Panc1 (cell line): ENCODE data around the gene CLEC4A. TPM values are rescaled to one million over a fixed set of nuclear protein-coding genes. Genes with fewer than 3 reads are reported as not detected.
"Not testable (repeated sequence)": the region's sequence is repeated elsewhere in the genome, so short reads cannot be mapped to it uniquely, and the experiment has no call there.

Experiments
- ATAC-seq: fragments of 200-7000 bp; cut with Tn5 transposase; 2 replicates; pipeline ENCODE4 v1.9.1; 2020; ENCODE audit warnings: mild to moderate bottlenecking, moderate library complexity
- BruUV-seq: library from RNA; stranded (reverse); fragments of 400-500 nt; replicated peaks from 2 replicates; lab custom pipeline; 2021; lab: Mats Ljungman, UMichigan
- CTCF ChIA-PET: fragments of 300-600 bp; sonication (Branson Sonifier 250); formaldehyde crosslinking; loops from one replicate; lab custom pipeline; 2022; ENCODE audit warnings: antibody characterized with exemption; lab: Charles Lee
- POLR2A ChIA-PET: fragments of 300-600 bp; sonication (Branson Sonifier 250); formaldehyde crosslinking; loops from one replicate; lab custom pipeline; 2022; ENCODE audit warnings: antibody characterized with exemption; lab: Charles Lee
- DNase-seq: peaks from one replicate; pipeline ENCODE4 v3.0.0-alpha.2; 2010; ENCODE audit warnings: low read depth, low spot score
- H3K27ac ChIP-seq: 2 replicates; pipeline ENCODE4 v1.5.1; 2011; ENCODE audit warnings: mild to moderate bottlenecking, low read length, inconsistent platforms
- H3K27me3 ChIP-seq: fragments of 200-500 bp; sonication (Bioruptor generic); 2 replicates; pipeline ENCODE4 v1.6.0; 2014; ENCODE audit warnings: low read length, inconsistent platforms; ENCODE audit not compliant: control insufficient read depth, insufficient read depth
- H3K36me3 ChIP-seq: fragments of 200-500 bp; sonication (Bioruptor generic); 2 replicates; pipeline ENCODE4 v1.5.1; 2014; ENCODE audit warnings: inconsistent platforms, mild to moderate bottlenecking, low read length, moderate library complexity; ENCODE audit not compliant: control insufficient read depth, insufficient read depth
- H3K4me1 ChIP-seq: 2 replicates; pipeline ENCODE4 v1.5.1; 2011; ENCODE audit warnings: inconsistent platforms, mild to moderate bottlenecking, low read length, moderate library complexity; ENCODE audit not compliant: control insufficient read depth, insufficient read depth
- H3K4me3 ChIP-seq, 2 experiments: 2 replicates each; pipeline ENCODE4 v1.5.1; 2011 to 2012; ENCODE audit warnings: low read depth in 2 of 2, low read length in 2 of 2, mild to moderate bottlenecking in 2 of 2, inconsistent platforms in 1 of 2, moderate library complexity in 1 of 2
- H3K9me3 ChIP-seq: fragments of 200-500 bp; sonication (Bioruptor generic); 2 replicates; pipeline ENCODE4 v1.5.1; 2014; ENCODE audit warnings: low read depth, mild to moderate bottlenecking, inconsistent platforms, low read length, moderate library complexity; ENCODE audit not compliant: control insufficient read depth, insufficient read depth
- CTCF ChIP-seq: fragments of 450-650 bp; IDR thresholded peaks from 2 replicates; pipeline ENCODE4 v1.5.1; 2017; ENCODE audit warnings: mild to moderate bottlenecking
- POLR2AphosphoS5 ChIP-seq: IDR thresholded peaks from 2 replicates; pipeline ENCODE4 v1.6.1; 2012; ENCODE audit warnings: mild to moderate bottlenecking, low read depth, low read length, moderate library complexity
- SIN3A ChIP-seq: IDR thresholded peaks from 2 replicates; pipeline ENCODE4 v1.6.1; 2012; ENCODE audit warnings: low read depth, mild to moderate bottlenecking, low read length, moderate library complexity, borderline replicate concordance; ENCODE audit not compliant: insufficient read depth
- TCF7L2 ChIP-seq: IDR thresholded peaks from 2 replicates; pipeline ENCODE4 v1.6.1; 2011; ENCODE audit warnings: mild to moderate bottlenecking, low read depth, low read length, inconsistent platforms
- in situ Hi-C: cut with HindIII; loops from 2 replicates; pipeline ENCODE4 v1.10.0; 2016; ENCODE audit warnings: low sequenced_read_pairs, low pct_unique_long_range_greater_than_20kb
- intact Hi-C: fragments of 100-400 bp; cut with micrococcal nuclease; formaldehyde crosslinking; loops from one replicate; pipeline ENCODE4 v1.10.0; 2022; ENCODE audit not compliant: unreplicated experiment
- total RNA-seq: library from RNA; stranded (reverse); gene quantifications from one replicate; pipeline ENCODE4 v1.2.1, GENCODE V29; 2021; ENCODE audit not compliant: unreplicated experiment
- TF ChIP-seq, protein P1 (sequence below), 2 experiments: IDR thresholded peaks; 2 replicates each; pipeline ENCODE4 v1.6.1; 2011 to 2012; ENCODE audit warnings: low read depth in 2 of 2, control low read depth in 1 of 2, low read length in 1 of 2, mild to moderate bottlenecking in 1 of 2, moderate library complexity in 1 of 2; ENCODE audit not compliant: insufficient read depth in 1 of 2

Gene CLEC4A
- total RNA-seq, 1 experiment from 2014 or later: 0.33 TPM

- Histone ChIP-seq H3K4me1 (no peaks in the 10 kb centered on the region), H3K4me3 (no peak overlapping the region), H3K36me3 (no peaks in the 10 kb centered on the region), H3K27ac (no peak overlapping the region), H3K27me3 (no peaks in the 10 kb centered on the region), H3K9me3 (no peaks in the 10 kb centered on the region)
- BruUV-seq: no TSS peak
- TF ChIP-seq SIN3A (no peak), CTCF (peak; percentile 86)
- ATAC-seq: peak; percentile 75
- intact Hi-C loops (loop anchor here (2.0 kb wide), 1 partner anchor 124 kb away; no protein-coding TSS in a partner anchor), in situ Hi-C loops (no loop called here)
- ChIA-PET CTCF (interaction anchor here (1.8 kb wide), 1 partner anchor 123 kb away, joined by 10 read pairs; no protein-coding TSS in a partner anchor), POLR2A (no interaction called here)
- peak; percentile 57 for DNase-seq
These were observed 14.5 kb upstream of the CLEC4A start for GRCh38 chr12:8108808-8109398.

- ATAC-seq, H3K9me3 ChIP-seq, H3K4me3 ChIP-seq, in situ Hi-C loops, H3K27me3 ChIP-seq, DNase-seq, intact Hi-C loops, H3K27ac ChIP-seq, POLR2A ChIA-PET, CTCF ChIA-PET, H3K36me3 ChIP-seq, BruUV-seq, H3K4me1 ChIP-seq: not testable (repeated sequence)
These were observed 10.3 kb upstream of the CLEC4A start for GRCh38 chr12:8113117-8113516.

DNA sequence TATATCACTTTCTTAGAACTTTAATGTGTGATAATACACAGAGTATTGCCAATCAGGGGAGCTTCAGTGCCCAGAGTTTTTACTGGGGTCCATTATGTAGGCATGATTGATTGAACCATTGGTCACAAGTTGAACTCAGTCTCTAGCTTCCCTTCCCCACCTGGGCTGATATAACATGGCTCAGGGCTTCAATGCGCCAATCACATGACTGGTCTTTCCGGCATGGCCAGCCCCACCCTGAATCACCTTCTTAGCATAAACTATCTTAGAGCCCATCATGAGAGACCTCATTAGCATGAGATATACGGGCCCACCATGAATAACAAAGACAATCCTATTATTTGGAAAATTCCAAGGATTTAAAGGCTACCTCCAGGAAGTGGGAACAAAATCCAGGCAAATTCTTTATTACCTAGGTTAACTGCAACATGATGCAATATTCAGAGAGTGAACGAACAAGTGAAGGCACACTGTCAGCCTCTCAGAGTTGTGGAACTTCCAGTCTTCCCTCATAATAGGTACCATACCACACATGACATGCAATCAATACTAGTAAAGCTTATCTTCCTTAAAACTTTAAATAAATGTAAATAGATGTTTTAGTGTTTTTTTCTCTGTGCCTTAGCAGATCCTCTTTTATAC is 3.2 kb upstream of the CLEC4A start:
- no peak overlapping the region for H3K27ac ChIP-seq
- no peaks in the 10 kb centered on the region for H3K36me3 ChIP-seq
- no peaks in the 10 kb centered on the region for H3K9me3 ChIP-seq
- H3K4me1 ChIP-seq: no peaks in the 10 kb centered on the region
- intact Hi-C loops: no loop called here
- no peak overlapping the region for H3K4me3 ChIP-seq
- ATAC-seq (no peak), DNase-seq (no peak)
- H3K27me3 ChIP-seq: no peaks in the 10 kb centered on the region
- ChIA-PET CTCF (no interaction called here), POLR2A (no interaction called here)
- TF ChIP-seq, protein P1, sequence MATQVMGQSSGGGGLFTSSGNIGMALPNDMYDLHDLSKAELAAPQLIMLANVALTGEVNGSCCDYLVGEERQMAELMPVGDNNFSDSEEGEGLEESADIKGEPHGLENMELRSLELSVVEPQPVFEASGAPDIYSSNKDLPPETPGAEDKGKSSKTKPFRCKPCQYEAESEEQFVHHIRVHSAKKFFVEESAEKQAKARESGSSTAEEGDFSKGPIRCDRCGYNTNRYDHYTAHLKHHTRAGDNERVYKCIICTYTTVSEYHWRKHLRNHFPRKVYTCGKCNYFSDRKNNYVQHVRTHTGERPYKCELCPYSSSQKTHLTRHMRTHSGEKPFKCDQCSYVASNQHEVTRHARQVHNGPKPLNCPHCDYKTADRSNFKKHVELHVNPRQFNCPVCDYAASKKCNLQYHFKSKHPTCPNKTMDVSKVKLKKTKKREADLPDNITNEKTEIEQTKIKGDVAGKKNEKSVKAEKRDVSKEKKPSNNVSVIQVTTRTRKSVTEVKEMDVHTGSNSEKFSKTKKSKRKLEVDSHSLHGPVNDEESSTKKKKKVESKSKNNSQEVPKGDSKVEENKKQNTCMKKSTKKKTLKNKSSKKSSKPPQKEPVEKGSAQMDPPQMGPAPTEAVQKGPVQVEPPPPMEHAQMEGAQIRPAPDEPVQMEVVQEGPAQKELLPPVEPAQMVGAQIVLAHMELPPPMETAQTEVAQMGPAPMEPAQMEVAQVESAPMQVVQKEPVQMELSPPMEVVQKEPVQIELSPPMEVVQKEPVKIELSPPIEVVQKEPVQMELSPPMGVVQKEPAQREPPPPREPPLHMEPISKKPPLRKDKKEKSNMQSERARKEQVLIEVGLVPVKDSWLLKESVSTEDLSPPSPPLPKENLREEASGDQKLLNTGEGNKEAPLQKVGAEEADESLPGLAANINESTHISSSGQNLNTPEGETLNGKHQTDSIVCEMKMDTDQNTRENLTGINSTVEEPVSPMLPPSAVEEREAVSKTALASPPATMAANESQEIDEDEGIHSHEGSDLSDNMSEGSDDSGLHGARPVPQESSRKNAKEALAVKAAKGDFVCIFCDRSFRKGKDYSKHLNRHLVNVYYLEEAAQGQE (IDR thresholded peaks at IDR 0.05; ENCODE audit: insufficient read depth in 1 of 2, low read depth in 2 of 2, low read length in 1 of 2): no peak
- no peak for TF ChIP-seq CTCF
- TF ChIP-seq POLR2AphosphoS5: no peak
- no peak for TF ChIP-seq TCF7L2
- no peak for TF ChIP-seq SIN3A
- no TSS peak for BruUV-seq
- in situ Hi-C loops: no loop called here
